Pancreas (tissue), 10 donors: ENCODE results near the gene ERN1. TPM values are rescaled to one million over a fixed set of nuclear protein-coding genes. Genes with fewer than 3 reads are reported as not detected.
A peak's percentile ranks its signal among the peaks of the same experiment; 100 is the strongest.

Source experiments
- ATAC-seq, 4 donors: fragments of 200-7000 bp; cut with Tn5 transposase; one replicate each; pipeline versions ENCODE4 v1.8.0 to v1.9.1; 2020; ENCODE audit warnings: mild to moderate bottlenecking in 4 of 4, moderate library complexity in 4 of 4
- DNase-seq, 6 donors: peaks; one replicate each; pipeline ENCODE4 v3.0.0-alpha.2; 2020
- FAIRE-seq: peaks from 2 replicates; lab custom pipeline; 2012; peaks lifted over from hg19 to GRCh38; lab: Jason Lieb, UNC
- H3K27ac ChIP-seq, 4 donors: fragments of 200-600 bp; sonication (generic); 1 replicate in 3 of 4; 2 replicates in 1 of 4; pipeline versions ENCODE4 v1.5.0 to v1.8.0; 2020
- H3K27me3 ChIP-seq, 4 donors: fragments of 200-600 bp; one replicate each; pipeline ENCODE4 v1.8.0; 2021
- H3K36me3 ChIP-seq, 3 donors: fragments of 200-600 bp; sonication (generic) in 1 of 3; one replicate each; pipeline versions ENCODE4 v1.5.0 to v1.8.0; 2020 to 2021
- H3K4me1 ChIP-seq, 3 donors: fragments of 200-600 bp; one replicate each; pipeline ENCODE4 v1.8.0; 2021
- H3K4me3 ChIP-seq, 4 donors: fragments of 200-600 bp; sonication (generic) in 2 of 4; one replicate each; pipeline versions ENCODE4 v1.5.0 to v1.8.0; 2020 to 2021
- H3K9me3 ChIP-seq, 4 donors: fragments of 200-600 bp; one replicate each; pipeline ENCODE4 v1.8.0; 2021
- CTCF ChIP-seq, 4 donors: fragments of 200-600 bp; sonication (generic) in 3 of 4; IDR thresholded peaks; one replicate each; pipeline versions ENCODE4 v1.5.0 to v1.8.0; 2021; ENCODE audit warnings: antibody characterized with exemption in 4 of 4
- WGBS, 2 donors: extraction: QIAGEN DNeasy Blood & Tissue Kit; methylation state at CpG; one replicate each; pipeline ENCODE4 v1.1.7; 2013; 5-methylcytosine and 5-hydroxymethylcytosine counted together
- intact Hi-C, 3 donors: fragments of 100-400 bp; cut with DNase I; formaldehyde crosslinking; loops; one replicate each; pipeline versions ENCODE4 v1.11.1 to v1.14.2; 2022
- polyA plus RNA-seq, 2 donors: library from polyadenylated mRNA; stranded (reverse); fragments of 200-250 nt; gene quantifications; one replicate each; pipeline ENCODE4 v1.2.3, GENCODE V29; 2013
- total RNA-seq, 6 donors: library from RNA; stranded (reverse); fragmentation: NEBNext Ultra II Directional in 4 of 6; extraction: Animal tissue kit (Norgen Biotek cat#: 25700) in 4 of 6; gene quantifications; one replicate each; pipeline versions ENCODE4 v1.2.1 to v1.2.4, GENCODE V29; 2021 to 2023
- donor health status: healthy with polysubstance abuse.
- donor health status: DM: no; HTN: no; CAD: no; lungs with moderate emphysema.
- donor health status: DM: no; HTN: no; CAD: no.
- donor health status: control.
- donor health status: control.
- donor health status: Bipolar disorder and iron deficiency.
- donor health status: DM: yes; HTN: yes; CAD: no.
- donor health status: DM: no; HTN: no; CAD: no.
- donor health status: DM: no; HTN: no; CAD: no.
- donor health status: DM: yes; HTN: yes; CAD: no.

The ERN1 gene
- total and polyA plus RNA-seq, 8 donors = 10.4 to 151 (median 39.1) TPM

DNA sequence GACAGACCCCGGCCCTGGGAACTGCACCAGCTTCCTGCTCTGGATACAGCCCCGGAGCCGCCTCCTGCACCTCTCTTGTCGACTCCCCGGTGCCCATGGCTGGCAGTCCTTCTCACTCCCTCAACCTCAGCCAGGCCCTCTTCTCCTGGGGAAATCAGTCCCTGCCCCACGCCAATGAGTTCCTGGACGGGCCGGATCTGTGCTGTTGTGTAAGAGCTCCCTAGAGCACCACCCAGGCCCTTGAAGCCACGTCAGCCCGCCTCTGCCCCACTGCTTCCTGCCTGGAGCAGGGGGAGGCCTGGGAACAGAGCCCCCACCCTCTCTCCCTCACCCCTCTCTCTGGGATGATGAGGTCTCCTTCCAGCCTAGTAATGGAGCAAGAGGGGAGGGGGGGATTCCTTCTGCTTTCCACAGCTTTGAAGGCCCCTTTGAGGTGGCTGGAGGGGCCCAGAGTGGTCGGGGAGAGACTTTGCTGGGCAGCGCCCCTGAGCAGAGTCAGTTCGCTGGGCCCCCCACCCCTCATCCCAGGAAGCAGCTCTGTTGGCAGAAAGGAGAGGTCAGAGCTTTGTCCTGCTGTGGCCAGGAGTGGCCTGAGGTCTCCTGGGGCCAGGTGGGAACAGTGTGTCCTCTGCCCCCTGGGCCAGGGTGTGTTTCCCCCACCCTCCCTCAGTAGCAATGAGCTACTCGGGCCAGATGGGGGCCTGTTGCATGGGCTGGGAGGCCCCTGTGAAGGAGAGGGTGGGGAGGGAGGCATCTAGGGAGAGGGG, 128.0 kb downstream of the ERN1 start:
- no peak for FAIRE-seq
- no peak overlapping the region for H3K27ac ChIP-seq

GRCh38 chr17:64001091-64001579, 128.8 kb downstream of the ERN1 start:
- H3K4me3 ChIP-seq = no peak overlapping the region
- ATAC-seq = no peak
- no peaks in the 10 kb centered on the region for H3K9me3 ChIP-seq
- WGBS, 2 donors = 73 to 79% methylated on average over 5 to 7 of the region's 7 CpGs
- peaks cover 0 to 4% (median 0%) of the 10 kb centered on the region in 3 donors for H3K4me1 ChIP-seq
- no peak overlapping the region for H3K27ac ChIP-seq
- no peak for FAIRE-seq
- peak in 1 of 6 donors; percentile 50 for DNase-seq
- no peaks in the 10 kb centered on the region for H3K36me3 ChIP-seq
- no peak for TF ChIP-seq CTCF (IDR thresholded peaks at IDR 0.05)
- intact Hi-C loops = no loop called here
- H3K27me3 ChIP-seq = no peaks in the 10 kb centered on the region

More for the DNA sequence above, 128.0 kb downstream of the ERN1 start:
- WGBS, 2 donors = 82 to 85% methylated on average over 12 to 14 of the region's 14 CpGs
- peak in 2 of 6 donors; percentile 55 for DNase-seq
- no peaks in the 10 kb centered on the region for H3K27me3 ChIP-seq
- H3K4me1 ChIP-seq = peaks cover 0 to 4% (median 0%) of the 10 kb centered on the region in 3 donors
- H3K4me3 ChIP-seq = no peak overlapping the region
- H3K36me3 ChIP-seq = no peaks in the 10 kb centered on the region
- TF ChIP-seq CTCF (IDR thresholded peaks at IDR 0.05) = no peak
- H3K9me3 ChIP-seq = no peaks in the 10 kb centered on the region
- intact Hi-C loops = no loop called here
- ATAC-seq = peak in 2 of 4 donors; percentile 11 to 47

DNA sequence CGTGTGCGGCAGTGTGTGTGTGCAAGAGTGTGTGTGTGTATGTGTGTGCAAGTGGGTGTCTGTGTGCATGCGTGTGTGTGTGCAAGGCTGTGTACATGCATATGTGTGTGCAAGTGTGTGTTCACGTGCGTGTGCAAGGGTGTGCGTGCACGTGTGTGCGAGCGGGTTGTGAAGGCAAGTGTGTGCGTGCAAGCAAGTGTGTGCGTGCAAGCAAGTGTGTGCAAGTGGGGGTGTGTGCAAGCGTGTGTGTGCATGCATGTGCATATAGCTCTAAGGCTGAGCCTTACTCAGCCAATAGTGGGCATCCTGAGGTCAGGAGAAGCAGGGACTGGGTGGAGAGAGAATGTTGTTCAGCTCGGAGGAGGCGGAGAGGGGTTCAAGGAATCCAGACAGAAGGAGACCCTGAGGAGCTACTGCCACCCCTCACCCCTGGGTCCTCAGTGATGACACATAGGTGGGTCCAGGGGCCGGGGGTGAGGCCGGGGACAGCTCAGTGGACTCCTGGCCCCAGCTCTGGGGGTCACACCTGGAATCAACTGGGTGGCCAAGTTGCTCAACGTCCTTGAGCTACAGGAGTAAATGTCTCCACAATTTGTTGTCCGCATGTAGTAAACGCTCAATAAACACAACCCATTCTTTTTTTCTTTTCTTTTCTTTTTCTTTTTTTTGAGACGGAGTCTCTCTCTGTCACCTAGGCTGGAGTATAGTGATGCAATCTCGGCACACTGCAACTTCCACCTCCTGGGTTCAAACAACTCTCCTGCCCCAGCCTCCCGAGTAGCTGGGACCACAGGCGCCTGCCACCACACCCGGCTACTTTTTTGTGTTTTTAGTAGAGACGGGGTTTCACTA, 130.0 kb downstream of the ERN1 start:
- intact Hi-C loops = no loop called here
- DNase-seq (peak in 1 of 6 donors; percentile 35), FAIRE-seq (no peak), ATAC-seq (no peak)
- Histone ChIP-seq H3K27ac (no peak overlapping the region), H3K4me1 (peaks cover 0 to 4% (median 0%) of the 10 kb centered on the region in 3 donors), H3K9me3 (no peaks in the 10 kb centered on the region), H3K27me3 (no peaks in the 10 kb centered on the region), H3K4me3 (no peak overlapping the region), H3K36me3 (no peaks in the 10 kb centered on the region)
- no peak for TF ChIP-seq CTCF (IDR thresholded peaks at IDR 0.05)
- WGBS, 2 donors = 75 to 82% methylated on average over 24 to 25 of the region's 25 CpGs

DNA sequence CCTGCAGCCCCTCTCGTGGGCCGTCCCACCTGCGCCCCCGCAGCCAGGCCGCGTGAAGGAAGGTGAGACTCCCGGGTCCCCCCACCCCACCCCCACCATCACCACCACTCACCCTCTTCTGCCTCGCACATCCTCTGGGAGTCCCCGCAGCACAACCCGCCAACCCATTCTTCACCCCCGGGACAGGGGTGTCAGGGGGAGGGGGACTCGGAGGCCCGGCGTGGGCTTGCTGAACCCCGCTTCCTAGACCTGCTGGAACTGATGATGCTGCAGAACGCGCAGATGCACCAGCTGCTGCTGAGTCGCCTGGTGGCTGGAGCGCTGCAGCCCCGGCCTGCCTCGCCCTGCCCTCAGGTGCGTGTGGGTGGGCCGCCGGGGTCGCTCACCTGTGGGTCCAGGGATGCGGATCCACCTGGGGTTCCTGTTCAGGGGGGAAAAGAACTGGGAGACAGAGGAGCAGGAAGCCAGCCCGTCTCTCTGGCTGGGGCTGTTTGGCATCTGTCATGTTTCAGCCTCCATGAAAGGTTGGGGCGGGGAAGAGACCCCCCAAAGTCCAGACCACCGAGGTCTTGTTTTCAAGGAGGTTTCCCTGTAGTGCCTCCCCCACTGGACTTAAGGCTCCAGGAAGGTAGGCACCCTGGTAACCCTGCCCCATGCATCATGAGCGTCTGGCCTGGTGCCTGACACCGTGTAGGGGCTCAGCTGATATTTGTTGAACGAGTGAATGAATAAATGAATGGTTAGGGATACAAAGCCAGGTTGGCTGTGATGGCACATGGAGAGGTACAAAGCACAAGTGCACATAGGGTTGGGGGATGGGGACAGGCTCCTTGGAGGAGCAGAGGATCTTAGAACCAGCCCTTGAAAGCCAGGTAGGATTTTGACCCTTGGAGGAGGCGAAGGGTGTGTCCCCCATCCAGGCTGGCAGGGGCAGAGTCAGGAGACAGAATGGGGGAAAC, 130.9 kb downstream of the ERN1 start:
- Histone ChIP-seq H3K4me1 (peaks cover 0 to 4% (median 0%) of the 10 kb centered on the region in 3 donors), H3K4me3 (peak overlapping the region; percentile 11 to 61 (median 50)), H3K27me3 (no peaks in the 10 kb centered on the region), H3K27ac (no peak overlapping the region), H3K9me3 (no peaks in the 10 kb centered on the region), H3K36me3 (no peaks in the 10 kb centered on the region)
- 28 to 36% methylated on average over 23 to 33 of the region's 33 CpGs for WGBS, 2 donors
- DNase-seq (peak in 2 of 6 donors; percentile 54 to 58), FAIRE-seq (no peak), ATAC-seq (peak in 2 of 4 donors; percentile 7 to 18)
- TF ChIP-seq CTCF (IDR thresholded peaks at IDR 0.05) = no peak
- intact Hi-C loops = no loop called here
